Limb (tissue), 2 donors: ENCODE data around the gene PGPEP1.

Source experiments
- DNase-seq, 2 donors: peaks; one replicate each; pipeline ENCODE4 v3.0.0-alpha.2; 2016; ENCODE audit errors: extremely low spot score in 2 of 2

Gene PGPEP1

GRCh38 chr19:18417250-18418028 is 77.0 kb downstream of the PGPEP1 start:
- DNase-seq = peak; percentile 87 to 91

GRCh38 chr19:18418029-18418482 is 77.7 kb downstream of the PGPEP1 start:
- no peak for DNase-seq

- DNase-seq = no peak
Measured at GRCh38 chr19:18418483-18419194, 78.2 kb downstream of the PGPEP1 start.

- peak; percentile 82 to 92 for DNase-seq
Measured at GRCh38 chr19:18419195-18419698, 78.8 kb downstream of the PGPEP1 start, which contains the start of gene SSBP4. TSS of gene SSBP4 (plus strand) at chr19:18419398. CDS start at chr19:18419649, 251 bp downstream.
